K562 (cell line): ENCODE data around the gene ZMYM4. TPM values are rescaled to one million over a fixed set of nuclear protein-coding genes. Genes with fewer than 3 reads are reported as not detected.

ENCODE experiments used
- BRD9 ChIP-seq: fragments of 450-650 bp; IDR thresholded peaks from 2 replicates; pipeline ENCODE4 v1.6.1; 2018; ENCODE audit warnings: low read depth; ENCODE audit not compliant: partially characterized antibody
- CC2D1A ChIP-seq: fragments of 450-650 bp; IDR thresholded peaks from 2 replicates; pipeline ENCODE4 v1.6.1; 2017; ENCODE audit warnings: mild to moderate bottlenecking
- HNRNPK ChIP-seq: fragments of 200-400 bp; formaldehyde crosslinking; IDR thresholded peaks from one replicate; pipeline ENCODE4 v1.6.1; 2018; ENCODE audit warnings: mild to moderate bottlenecking, low read depth, low read length; ENCODE audit not compliant: poor library complexity, severe bottlenecking
- POLR2H ChIP-seq: IDR thresholded peaks from 2 replicates; pipeline ENCODE4 v1.6.1; 2016; ENCODE audit warnings: missing genetic modification characterization, low read depth, mild to moderate bottlenecking, control low read depth, missing compliant biosample characterization, moderate library complexity
- POU5F1 ChIP-seq: fragments of 150-350 bp; IDR thresholded peaks from 2 replicates; pipeline ENCODE4 v1.6.1; 2014; ENCODE audit warnings: borderline replicate concordance, low read length, low read depth, mild to moderate bottlenecking; ENCODE audit not compliant: partially characterized antibody
- PRMT5 ChIP-seq: sonication (generic); formaldehyde crosslinking; IDR thresholded peaks from 2 replicates; pipeline ENCODE4 v1.5.0; 2020; ENCODE audit warnings: missing genetic modification reagents
- RNF2 ChIP-seq: sonication (generic); IDR thresholded peaks from 2 replicates; pipeline ENCODE4 v1.6.1; 2016
- SRF ChIP-seq, 2 experiments: fragments of 250-450, 450-650 bp in 1 of 2; sonication (Bioruptor Pico) in 1 of 2; sonication (generic) in 1 of 2; formaldehyde crosslinking; IDR thresholded peaks; 2 replicates each; pipeline versions ENCODE4 v1.5.0 to v1.5.1; 2020 to 2022; ENCODE audit warnings: mild to moderate bottlenecking in 1 of 2, missing genetic modification reagents in 1 of 2
- ZNF134 ChIP-seq: fragments of 250-450 bp; sonication (Bioruptor Pico); conservative IDR thresholded peaks from 2 replicates; pipeline ENCODE4 v1.4.0; 2020
- ZNF274 ChIP-seq: IDR thresholded peaks from 2 replicates; pipeline ENCODE4 v1.6.1; 2011; ENCODE audit warnings: low read depth, mild to moderate bottlenecking, low read length, moderate library complexity, borderline replicate concordance
- ZNF644 ChIP-seq: fragments of 200-800 bp; sonication (Bioruptor generic); IDR thresholded peaks from 2 replicates; pipeline ENCODE4 v1.6.1; 2016; ENCODE audit warnings: low read depth, missing genetic modification characterization, missing compliant biosample characterization
- polyA plus RNA-seq, 8 experiments: library from polyadenylated mRNA; depleted of rRNA in 4 of 8; stranded (reverse) in 5 of 8; unstranded in 3 of 8; fragments of >200 nt; fragmentation: Nextera tagmentation in 2 of 8; fragmentation: Illumina TruSeq in 1 of 8; extraction: Ambion mirVana in 2 of 8; extraction: Trizol in 1 of 8; gene quantifications; 2 replicates each; pipeline versions ENCODE4 v1.2.1 to v1.2.3, GENCODE V29; 2011 to 2014; ENCODE audit warnings: inconsistent platforms in 1 of 8, missing spikeins in 1 of 8
- total RNA-seq, 7 experiments: library from RNA; depleted of rRNA in 6 of 7; stranded (reverse); fragments of >200 nt in 6 of 7; fragmentation: Illumina TruSeq in 2 of 7; extraction: Trizol in 2 of 7; gene quantifications; 2 replicates each; pipeline versions ENCODE4 v1.2.1 to v1.2.3, GENCODE V29; 2011 to 2021; ENCODE audit warnings: low replicate concordance in 1 of 7
- TF ChIP-seq, protein P1 (sequence below): IDR thresholded peaks from 3 replicates; pipeline ENCODE4 v1.6.1; 2011; ENCODE audit warnings: borderline replicate concordance, mild to moderate bottlenecking; ENCODE audit not compliant: insufficient read length, insufficient read depth
- TF ChIP-seq, protein P2 (sequence below): conservative IDR thresholded peaks from 2 replicates; pipeline ENCODE4 v1.6.1; 2011; ENCODE audit warnings: low read depth, mild to moderate bottlenecking, low read length; ENCODE audit not compliant: control insufficient read depth
- TF ChIP-seq, protein P3 (sequence below), 3 experiments: fragments of 200-800 bp in 1 of 3; sonication (Bioruptor generic) in 1 of 3; sonication (generic) in 1 of 3; formaldehyde crosslinking in 1 of 3; IDR thresholded peaks; 2 replicates each; pipeline versions ENCODE4 v1.6.1 to v1.8.0; 2016 to 2022; ENCODE audit warnings: mild to moderate bottlenecking in 2 of 3, missing compliant biosample characterization in 2 of 3, missing genetic modification characterization in 2 of 3, missing genetic modification reagents in 1 of 3
- TF ChIP-seq, protein P4 (sequence below), 2 experiments: fragments of 450-650 bp; formaldehyde crosslinking in 1 of 2; IDR thresholded peaks; 2 replicates each; pipeline versions ENCODE4 v1.4.0 to v1.6.1; 2014 to 2020; ENCODE audit warnings: mild to moderate bottlenecking in 2 of 2, borderline replicate concordance in 1 of 2, low read depth in 1 of 2

Gene ZMYM4
- total and polyA plus RNA-seq, 9 of the 15 experiments (the other 6 are each of a cell fraction or from before 2014, with no cell fraction given), result 15.2 to 77.2 (median 63.3) TPM

DNA sequence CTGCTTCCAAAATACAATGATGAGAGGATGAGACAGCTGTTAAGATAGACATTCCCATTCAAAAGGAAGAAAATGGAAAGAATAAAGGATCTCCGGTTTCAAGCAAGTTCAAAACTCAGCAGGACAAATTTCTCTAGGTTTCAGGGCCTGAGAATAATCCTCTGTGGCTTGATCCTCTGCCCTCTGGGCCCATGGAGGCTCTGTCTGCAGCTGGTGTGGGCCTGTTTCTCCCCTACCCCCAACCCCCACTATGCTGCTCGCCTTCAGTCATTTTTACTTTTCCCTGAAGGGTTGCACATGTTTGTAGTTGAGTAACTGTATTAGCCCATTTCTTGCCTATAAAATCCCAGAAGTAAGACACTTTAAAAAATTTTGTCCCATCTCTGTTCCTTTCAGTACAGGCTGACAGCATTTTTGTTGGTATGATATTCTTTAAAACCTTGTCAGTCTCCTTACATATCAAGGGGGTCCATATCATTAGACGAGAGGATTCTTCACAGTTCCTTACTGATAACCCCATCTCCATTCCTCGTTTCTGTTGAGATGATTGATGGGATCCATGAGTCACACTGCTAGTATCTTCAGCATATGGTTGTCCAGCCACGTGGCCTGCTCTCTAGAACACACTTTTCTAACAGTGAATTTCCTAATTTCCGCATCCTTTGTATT is 10.5 kb downstream of the ZMYM4 start (continued):
- TF ChIP-seq, protein P1, sequence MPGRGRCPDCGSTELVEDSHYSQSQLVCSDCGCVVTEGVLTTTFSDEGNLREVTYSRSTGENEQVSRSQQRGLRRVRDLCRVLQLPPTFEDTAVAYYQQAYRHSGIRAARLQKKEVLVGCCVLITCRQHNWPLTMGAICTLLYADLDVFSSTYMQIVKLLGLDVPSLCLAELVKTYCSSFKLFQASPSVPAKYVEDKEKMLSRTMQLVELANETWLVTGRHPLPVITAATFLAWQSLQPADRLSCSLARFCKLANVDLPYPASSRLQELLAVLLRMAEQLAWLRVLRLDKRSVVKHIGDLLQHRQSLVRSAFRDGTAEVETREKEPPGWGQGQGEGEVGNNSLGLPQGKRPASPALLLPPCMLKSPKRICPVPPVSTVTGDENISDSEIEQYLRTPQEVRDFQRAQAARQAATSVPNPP, result no peak
- TF ChIP-seq, protein P2, sequence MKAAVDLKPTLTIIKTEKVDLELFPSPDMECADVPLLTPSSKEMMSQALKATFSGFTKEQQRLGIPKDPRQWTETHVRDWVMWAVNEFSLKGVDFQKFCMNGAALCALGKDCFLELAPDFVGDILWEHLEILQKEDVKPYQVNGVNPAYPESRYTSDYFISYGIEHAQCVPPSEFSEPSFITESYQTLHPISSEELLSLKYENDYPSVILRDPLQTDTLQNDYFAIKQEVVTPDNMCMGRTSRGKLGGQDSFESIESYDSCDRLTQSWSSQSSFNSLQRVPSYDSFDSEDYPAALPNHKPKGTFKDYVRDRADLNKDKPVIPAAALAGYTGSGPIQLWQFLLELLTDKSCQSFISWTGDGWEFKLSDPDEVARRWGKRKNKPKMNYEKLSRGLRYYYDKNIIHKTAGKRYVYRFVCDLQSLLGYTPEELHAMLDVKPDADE, result no peak
- TF ChIP-seq POU5F1 (no peak), RNF2 (peak; percentile 90; the same call in 1 of the 2 replicates), HNRNPK (no peak), SRF (CRISPR knock-in tag; IDR thresholded peaks at IDR 0.05) (no peak), PRMT5 (CRISPR knock-in tag) (no peak), ZNF134 (no peak), CC2D1A (peak; percentile 69), POLR2H (no peak), BRD9 (no peak), ZNF644 (tag) (no peak), ZNF274 (no peak)
- TF ChIP-seq, protein P3, sequence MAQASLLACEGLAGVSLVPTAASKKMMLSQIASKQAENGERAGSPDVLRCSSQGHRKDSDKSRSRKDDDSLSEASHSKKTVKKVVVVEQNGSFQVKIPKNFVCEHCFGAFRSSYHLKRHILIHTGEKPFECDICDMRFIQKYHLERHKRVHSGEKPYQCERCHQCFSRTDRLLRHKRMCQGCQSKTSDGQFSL (CRISPR knock-in tag; IDR thresholded peaks at IDR 0.05), result no peak
- TF ChIP-seq, protein P3 (tag; IDR thresholded peaks at IDR 0.05), result no peak
- TF ChIP-seq, protein P4, sequence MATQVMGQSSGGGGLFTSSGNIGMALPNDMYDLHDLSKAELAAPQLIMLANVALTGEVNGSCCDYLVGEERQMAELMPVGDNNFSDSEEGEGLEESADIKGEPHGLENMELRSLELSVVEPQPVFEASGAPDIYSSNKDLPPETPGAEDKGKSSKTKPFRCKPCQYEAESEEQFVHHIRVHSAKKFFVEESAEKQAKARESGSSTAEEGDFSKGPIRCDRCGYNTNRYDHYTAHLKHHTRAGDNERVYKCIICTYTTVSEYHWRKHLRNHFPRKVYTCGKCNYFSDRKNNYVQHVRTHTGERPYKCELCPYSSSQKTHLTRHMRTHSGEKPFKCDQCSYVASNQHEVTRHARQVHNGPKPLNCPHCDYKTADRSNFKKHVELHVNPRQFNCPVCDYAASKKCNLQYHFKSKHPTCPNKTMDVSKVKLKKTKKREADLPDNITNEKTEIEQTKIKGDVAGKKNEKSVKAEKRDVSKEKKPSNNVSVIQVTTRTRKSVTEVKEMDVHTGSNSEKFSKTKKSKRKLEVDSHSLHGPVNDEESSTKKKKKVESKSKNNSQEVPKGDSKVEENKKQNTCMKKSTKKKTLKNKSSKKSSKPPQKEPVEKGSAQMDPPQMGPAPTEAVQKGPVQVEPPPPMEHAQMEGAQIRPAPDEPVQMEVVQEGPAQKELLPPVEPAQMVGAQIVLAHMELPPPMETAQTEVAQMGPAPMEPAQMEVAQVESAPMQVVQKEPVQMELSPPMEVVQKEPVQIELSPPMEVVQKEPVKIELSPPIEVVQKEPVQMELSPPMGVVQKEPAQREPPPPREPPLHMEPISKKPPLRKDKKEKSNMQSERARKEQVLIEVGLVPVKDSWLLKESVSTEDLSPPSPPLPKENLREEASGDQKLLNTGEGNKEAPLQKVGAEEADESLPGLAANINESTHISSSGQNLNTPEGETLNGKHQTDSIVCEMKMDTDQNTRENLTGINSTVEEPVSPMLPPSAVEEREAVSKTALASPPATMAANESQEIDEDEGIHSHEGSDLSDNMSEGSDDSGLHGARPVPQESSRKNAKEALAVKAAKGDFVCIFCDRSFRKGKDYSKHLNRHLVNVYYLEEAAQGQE (IDR thresholded peaks at IDR 0.05; ENCODE audit: borderline replicate concordance), result peak; percentile 37; the same call in 1 of the 2 replicates
- TF ChIP-seq, protein P4 (CRISPR knock-in tag; IDR thresholded peaks at IDR 0.05; ENCODE audit: low read depth), result no peak
